Liver (tissue), 9 donors: ENCODE measurements around the gene FAM83G. TPM values are rescaled to one million over a fixed set of nuclear protein-coding genes. Genes with fewer than 3 reads are reported as not detected.

Experiments used
- DNase-seq: peaks from one replicate; pipeline ENCODE4 v3.0.0-alpha.2; 2017; ENCODE audit warnings: low spot score
- H3K27ac ChIP-seq, 2 donors: one replicate each; pipeline ENCODE4 v1.7.0; 2013; ENCODE audit warnings: inconsistent platforms in 2 of 2, low read length in 2 of 2, control low read depth in 1 of 2, low read depth in 1 of 2, mild to moderate bottlenecking in 1 of 2
- H3K27me3 ChIP-seq, 4 donors: one replicate each; pipeline versions ENCODE4 v1.6.1 to v1.7.0; 2013; ENCODE audit warnings: low read length in 3 of 4, inconsistent platforms in 1 of 4, mild to moderate bottlenecking in 1 of 4, moderate library complexity in 1 of 4; ENCODE audit not compliant: control insufficient read depth in 4 of 4, insufficient read depth in 4 of 4
- H3K36me3 ChIP-seq, 4 donors: one replicate each; pipeline versions ENCODE4 v1.6.1 to v1.7.0; 2013; ENCODE audit warnings: low read length in 3 of 4, mild to moderate bottlenecking in 3 of 4, low read depth in 1 of 4, moderate library complexity in 1 of 4; ENCODE audit not compliant: control insufficient read depth in 4 of 4, insufficient read depth in 3 of 4
- H3K4me1 ChIP-seq, 4 donors: one replicate each; pipeline versions ENCODE4 v1.6.1 to v1.7.0; 2013; ENCODE audit warnings: low read length in 3 of 4, mild to moderate bottlenecking in 3 of 4, moderate library complexity in 1 of 4; ENCODE audit not compliant: control insufficient read depth in 4 of 4, insufficient read depth in 4 of 4
- H3K4me3 ChIP-seq, 3 donors: one replicate each; pipeline versions ENCODE4 v1.6.1 to v1.7.0; 2013; ENCODE audit warnings: low read length in 3 of 3, control low read depth in 1 of 3, low read depth in 1 of 3, mild to moderate bottlenecking in 1 of 3
- H3K9ac ChIP-seq, 2 donors: one replicate each; pipeline ENCODE4 v1.7.0; 2013; ENCODE audit warnings: low read length in 2 of 2, mild to moderate bottlenecking in 2 of 2, moderate library complexity in 2 of 2, control low read depth in 1 of 2, low read depth in 1 of 2
- H3K9me3 ChIP-seq, 4 donors: one replicate each; pipeline versions ENCODE4 v1.6.1 to v1.7.0; 2013; ENCODE audit warnings: low read length in 3 of 4; ENCODE audit not compliant: control insufficient read depth in 4 of 4
- ATF3 ChIP-seq: IDR thresholded peaks from 2 replicates; pipeline ENCODE4 v1.6.1; 2016; ENCODE audit warnings: antibody characterized with exemption
- CTCF ChIP-seq: fragments of 150-350 bp; IDR thresholded peaks from 2 replicates; pipeline ENCODE4 v1.5.1; 2017; ENCODE audit warnings: improper control_type of control experiment, low read depth, low read length; ENCODE audit not compliant: missing input control
- EGR1 ChIP-seq, 2 donors: IDR thresholded peaks; 2 replicates each; pipeline ENCODE4 v1.6.1; 2016 to 2018; ENCODE audit warnings: antibody characterized with exemption in 2 of 2, low read depth in 2 of 2
- FOXA1 ChIP-seq: IDR thresholded peaks from 2 replicates; pipeline ENCODE4 v1.6.1; 2016; ENCODE audit warnings: antibody characterized with exemption
- FOXA2 ChIP-seq: IDR thresholded peaks from 2 replicates; pipeline ENCODE4 v1.6.1; 2016; ENCODE audit warnings: antibody characterized with exemption
- GABPA ChIP-seq, 2 donors: IDR thresholded peaks in 1 of 2; conservative IDR thresholded peaks in 1 of 2; 2 replicates each; pipeline ENCODE4 v1.6.1; 2016; ENCODE audit warnings: antibody characterized with exemption in 2 of 2, mild to moderate bottlenecking in 1 of 2, moderate library complexity in 1 of 2
- HNF4A ChIP-seq, 2 donors: conservative IDR thresholded peaks; 2 replicates each; pipeline ENCODE4 v1.6.1; 2016; ENCODE audit warnings: antibody characterized with exemption in 2 of 2, mild to moderate bottlenecking in 2 of 2
- HNF4G ChIP-seq: IDR thresholded peaks from 2 replicates; pipeline ENCODE4 v1.6.1; 2016; ENCODE audit warnings: antibody characterized with exemption
- JUND ChIP-seq, 2 donors: IDR thresholded peaks; 2 replicates each; pipeline ENCODE4 v1.6.1; 2016; ENCODE audit warnings: antibody characterized with exemption in 2 of 2
- MAX ChIP-seq: IDR thresholded peaks from 2 replicates; pipeline ENCODE4 v1.6.1; 2016; ENCODE audit warnings: antibody characterized with exemption
- NR2F2 ChIP-seq: IDR thresholded peaks from 2 replicates; pipeline ENCODE4 v1.6.1; 2016; ENCODE audit warnings: antibody characterized with exemption
- RAD21 ChIP-seq, 2 donors: IDR thresholded peaks; 2 replicates each; pipeline ENCODE4 v1.6.1; 2016; ENCODE audit warnings: antibody characterized with exemption in 2 of 2, mild to moderate bottlenecking in 2 of 2
- REST ChIP-seq: IDR thresholded peaks from 2 replicates; pipeline ENCODE4 v1.6.1; 2016; ENCODE audit warnings: antibody characterized with exemption, mild to moderate bottlenecking
- RXRA ChIP-seq, 2 donors: IDR thresholded peaks; 2 replicates each; pipeline ENCODE4 v1.6.1; 2017 to 2018; ENCODE audit warnings: antibody characterized with exemption in 2 of 2, mild to moderate bottlenecking in 1 of 2
- SP1 ChIP-seq: IDR thresholded peaks from 2 replicates; pipeline ENCODE4 v1.6.1; 2018; ENCODE audit warnings: antibody characterized with exemption, mild to moderate bottlenecking
- TAF1 ChIP-seq: conservative IDR thresholded peaks from 2 replicates; pipeline ENCODE4 v1.6.1; 2016; ENCODE audit warnings: antibody characterized with exemption, mild to moderate bottlenecking
- YY1 ChIP-seq: IDR thresholded peaks from 2 replicates; pipeline ENCODE4 v1.6.1; 2016; ENCODE audit warnings: antibody characterized with exemption, mild to moderate bottlenecking
- ZBTB33 ChIP-seq: IDR thresholded peaks from 2 replicates; pipeline ENCODE4 v1.6.1; 2016; ENCODE audit warnings: antibody characterized with exemption
- WGBS: extraction: QIAGEN DNeasy Blood & Tissue Kit; methylation state at CpG from one replicate; pipeline ENCODE4 v1.1.7; 2013; 5-methylcytosine and 5-hydroxymethylcytosine counted together
- polyA plus RNA-seq, 2 donors: library from polyadenylated mRNA; stranded (reverse) in 1 of 2; unstranded in 1 of 2; fragments of 200-250 nt in 1 of 2; fragments of >200 nt in 1 of 2; fragmentation: Nextera tagmentation in 1 of 2; extraction: Ambion mirVana in 1 of 2; gene quantifications; one replicate each; pipeline versions ENCODE4 v1.2.1 to v1.2.3, GENCODE V29; 2013 to 2015
- total RNA-seq, 2 donors: library from RNA; depleted of rRNA; stranded (reverse); fragments of >200 nt; gene quantifications; one replicate each; pipeline ENCODE4 v1.2.3, GENCODE V29; 2014
- donor health status: healthy.
- donor health status: healthy.
- donor health status: healthy.
- donor health status: healthy.
- donor health status: healthy.

FAM83G gene
- total and polyA plus RNA-seq, 4 donors = 5.2 to 25.0 (median 11.5) TPM

- no peaks in the 10 kb centered on the region for H3K27me3 ChIP-seq
- peaks cover 0 to 5% (median 1%) of the 10 kb centered on the region in 4 donors for H3K4me1 ChIP-seq
- no peak overlapping the region for H3K27ac ChIP-seq
- no peak for DNase-seq
- no peak overlapping the region for H3K4me3 ChIP-seq
- no peaks in the 10 kb centered on the region for H3K9me3 ChIP-seq
- H3K9ac ChIP-seq = no peak overlapping the region
- WGBS = 83% methylated on average over 12 of the region's 12 CpGs
- no peaks in the 10 kb centered on the region for H3K36me3 ChIP-seq
- TF ChIP-seq RXRA (IDR thresholded peaks at IDR 0.05) (no peak), SP1 (no peak), CTCF (no peak), EGR1 (IDR thresholded peaks at IDR 0.05; ENCODE audit: low read depth in 2 of 2) (no peak), MAX (no peak), FOXA1 (no peak), ZBTB33 (no peak), HNF4A (conservative IDR thresholded peaks at IDR 0.05) (no peak), RAD21 (IDR thresholded peaks at IDR 0.05) (no peak), HNF4G (no peak), JUND (IDR thresholded peaks at IDR 0.05) (no peak), TAF1 (no peak), YY1 (no peak), NR2F2 (no peak), FOXA2 (no peak), GABPA (IDR thresholded peaks at IDR 0.05 in 1 of 2, conservative IDR thresholded peaks at IDR 0.05 in 1 of 2) (no peak), REST (no peak), ATF3 (no peak)
Measured at GRCh38 chr17:19017401-19017800, 12.8 kb upstream of the FAM83G start.
